IPS-NIHi11 (cell line): Measurements from ENCODE around the gene NCAM1.

ENCODE experiments used
- DNase-seq: peaks from one replicate; pipeline ENCODE4 v3.0.0; 2012; ENCODE audit warnings: mixed read lengths, low spot score

Gene NCAM1

GRCh38 chr11:113201054-113201818, 240.0 kb downstream of the NCAM1 start:
- peak; percentile 66 for DNase-seq

- no peak for DNase-seq
Measured at GRCh38 chr11:113202431-113202830, 241.2 kb downstream of the NCAM1 start.

DNA sequence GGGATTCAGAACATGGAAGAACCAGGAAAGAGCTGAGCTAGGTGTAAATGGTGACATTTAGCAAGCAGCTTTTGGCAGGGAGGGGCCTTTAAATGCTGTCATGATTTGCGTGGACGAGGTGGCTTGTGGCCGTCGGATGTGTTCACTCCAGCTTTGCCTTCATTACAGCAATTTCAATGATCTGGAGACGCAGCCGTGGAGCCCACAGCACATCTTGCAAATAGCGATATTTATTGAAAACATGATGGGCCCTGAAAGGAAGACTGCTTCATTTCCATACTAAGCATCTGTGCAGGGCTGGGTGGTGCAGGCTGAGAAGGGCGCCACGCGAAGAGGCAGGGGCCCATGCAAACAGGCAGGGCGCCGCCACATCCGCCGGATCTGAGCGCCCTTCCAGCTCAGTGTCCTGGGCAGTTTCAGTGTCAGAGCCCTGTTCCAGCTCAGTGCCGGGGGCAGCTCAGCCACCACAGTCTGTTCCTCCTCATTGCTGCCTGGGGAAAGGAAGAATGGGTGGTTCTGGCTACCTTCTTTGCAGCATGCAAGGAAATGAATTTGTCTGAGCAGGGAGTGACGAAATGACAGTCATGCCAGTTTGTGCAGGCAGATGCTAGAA, 242.0 kb downstream of the NCAM1 start:
- DNase-seq, result no peak

GRCh38 chr11:113204280-113204679, 243.1 kb downstream of the NCAM1 start:
- no peak for DNase-seq

GRCh38 chr11:113213549-113213948, 252.3 kb downstream of the NCAM1 start:
- DNase-seq, result no peak

- DNase-seq, result no peak
Measured at GRCh38 chr11:113222241-113222640, 261.0 kb downstream of the NCAM1 start.

DNA sequence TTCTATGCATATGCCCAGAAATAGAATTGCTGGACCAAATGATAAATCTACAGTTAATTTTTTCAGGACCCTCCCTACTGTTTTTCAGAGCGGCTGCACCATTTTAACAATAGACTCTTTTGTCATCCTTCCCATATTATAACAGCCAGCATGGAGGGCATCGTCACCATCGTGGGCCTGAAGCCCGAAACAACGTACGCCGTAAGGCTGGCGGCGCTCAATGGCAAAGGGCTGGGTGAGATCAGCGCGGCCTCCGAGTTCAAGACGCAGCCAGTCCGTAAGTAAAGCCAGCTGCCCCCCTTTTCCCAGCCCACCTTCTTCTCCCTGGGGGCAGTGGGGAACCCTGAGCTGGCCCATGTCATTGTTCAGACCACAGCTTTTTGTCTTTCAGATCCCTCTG, 273.7 kb downstream of the NCAM1 start:
- no peak for DNase-seq

DNA sequence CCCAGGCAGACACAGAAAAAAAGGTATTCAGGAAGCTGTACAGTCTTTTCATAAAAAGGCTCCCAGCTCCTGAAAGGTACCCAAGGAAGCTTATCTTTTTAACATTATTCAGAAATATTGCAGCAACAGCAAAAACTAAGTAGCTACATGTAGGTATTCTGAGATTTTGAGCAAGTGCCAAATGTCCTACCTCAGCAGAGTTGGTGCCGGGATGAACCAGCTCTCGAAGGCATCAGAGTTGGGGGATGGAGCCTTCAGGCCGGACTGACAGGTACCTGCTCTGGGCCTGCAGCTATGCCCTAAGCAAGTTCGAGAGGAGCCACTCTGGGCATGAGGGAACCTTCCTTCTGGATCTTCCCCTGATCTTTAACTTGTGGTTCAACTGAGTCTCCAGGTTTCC, 276.0 kb downstream of the NCAM1 start:
- DNase-seq, result no peak

DNA sequence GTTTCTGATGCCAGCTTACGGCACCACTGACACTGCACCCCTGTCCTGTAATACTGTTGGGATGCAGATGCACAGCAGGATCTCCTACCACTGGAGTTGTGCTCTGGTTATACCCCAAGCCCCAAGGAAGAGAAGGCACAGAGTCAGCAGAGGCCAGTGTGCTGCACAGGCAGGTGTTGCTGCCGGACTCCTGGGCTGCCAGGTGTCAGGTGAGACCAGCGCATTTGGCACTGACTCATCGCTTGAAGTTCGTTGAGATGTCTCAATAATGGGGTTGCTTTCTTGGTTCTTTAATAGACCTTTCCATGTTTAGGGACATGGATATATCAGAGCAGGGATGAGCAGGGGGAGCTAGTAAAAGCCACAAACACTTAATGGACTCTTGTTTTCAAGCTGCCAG, 277.5 kb downstream of the NCAM1 start:
- DNase-seq, result no peak

GRCh38 chr11:113240389-113240788, 279.2 kb downstream of the NCAM1 start:
- no peak for DNase-seq

DNA sequence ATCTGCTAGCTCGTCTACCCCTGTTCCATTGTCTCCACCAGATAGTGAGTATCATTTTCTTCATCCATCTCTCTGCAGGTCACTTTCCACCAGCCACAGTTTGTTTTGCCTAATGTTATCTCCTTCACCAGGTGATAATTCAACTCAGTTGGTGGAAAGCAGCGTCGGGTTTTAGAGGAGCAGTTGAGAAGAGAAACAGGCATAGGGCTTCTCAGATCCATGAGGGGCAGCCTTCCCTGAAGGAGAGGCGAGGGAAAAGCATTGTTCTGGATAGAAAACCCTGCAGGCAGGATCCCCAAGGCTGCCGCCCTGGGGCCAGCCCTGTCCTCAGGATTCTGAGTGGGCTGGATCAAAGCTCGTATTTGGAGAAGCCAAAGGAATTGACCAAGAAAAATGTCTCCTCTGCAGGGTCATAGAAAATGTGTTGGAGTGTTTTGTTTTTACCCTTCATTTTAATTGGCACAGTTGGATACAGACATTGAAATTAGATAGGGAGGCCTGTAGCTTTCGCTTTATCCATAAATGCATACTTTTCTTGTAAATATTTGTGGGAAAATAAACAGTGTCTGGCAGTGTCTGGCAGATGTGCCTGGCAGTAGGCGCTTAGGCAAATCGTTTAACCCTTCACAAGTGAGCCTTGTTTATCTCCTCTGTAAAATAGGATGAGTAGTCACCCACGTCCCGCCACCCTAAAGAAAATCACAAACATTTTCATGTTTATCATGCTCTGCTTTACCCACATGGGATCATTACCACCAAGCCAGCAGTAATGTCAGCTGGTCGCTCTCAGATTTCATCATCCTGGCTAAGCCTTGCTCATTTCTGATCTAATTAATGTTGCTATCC, 279.8 kb downstream of the NCAM1 start:
- DNase-seq, result no peak

DNA sequence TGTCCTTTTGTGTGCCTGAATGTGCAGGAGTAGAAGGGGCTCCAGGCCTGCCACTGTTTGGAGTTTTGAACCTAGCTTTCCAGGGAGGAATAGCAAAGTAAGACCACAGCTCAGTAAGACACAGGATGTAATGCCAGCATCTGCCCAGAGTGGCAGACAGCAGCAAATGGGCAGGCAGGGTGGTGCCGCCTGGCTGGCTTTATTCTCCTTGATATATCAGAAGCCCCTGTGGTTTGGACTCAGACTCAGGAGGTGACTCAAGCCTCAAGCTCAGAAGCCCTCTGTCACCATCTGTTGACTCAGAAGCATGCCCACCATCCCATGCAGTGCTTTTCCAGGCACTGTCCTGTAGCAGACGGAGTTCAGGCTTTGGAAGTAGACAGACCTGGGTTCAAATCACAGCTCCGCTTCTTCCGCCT, 280.4 kb downstream of the NCAM1 start:
- no peak for DNase-seq

DNA sequence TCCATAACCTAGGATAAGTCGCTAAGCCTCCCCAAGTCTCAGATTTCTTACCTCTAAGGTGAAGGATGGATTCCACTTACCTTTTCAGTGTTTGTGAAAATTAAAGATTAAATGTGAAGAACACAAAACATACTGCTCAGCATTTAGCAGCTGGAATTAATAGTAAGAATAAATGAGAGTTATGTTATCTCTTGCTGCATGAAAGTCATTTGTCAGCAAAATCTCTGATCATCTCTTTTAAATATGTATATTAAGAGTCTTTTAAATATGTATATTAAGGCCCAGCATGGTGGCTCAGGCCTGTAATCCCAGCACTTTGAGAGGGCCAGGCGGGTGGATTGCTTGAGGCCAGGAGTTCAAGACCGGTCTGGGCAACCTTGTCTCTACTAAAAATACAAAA, 280.8 kb downstream of the NCAM1 start:
- DNase-seq, result no peak

DNA sequence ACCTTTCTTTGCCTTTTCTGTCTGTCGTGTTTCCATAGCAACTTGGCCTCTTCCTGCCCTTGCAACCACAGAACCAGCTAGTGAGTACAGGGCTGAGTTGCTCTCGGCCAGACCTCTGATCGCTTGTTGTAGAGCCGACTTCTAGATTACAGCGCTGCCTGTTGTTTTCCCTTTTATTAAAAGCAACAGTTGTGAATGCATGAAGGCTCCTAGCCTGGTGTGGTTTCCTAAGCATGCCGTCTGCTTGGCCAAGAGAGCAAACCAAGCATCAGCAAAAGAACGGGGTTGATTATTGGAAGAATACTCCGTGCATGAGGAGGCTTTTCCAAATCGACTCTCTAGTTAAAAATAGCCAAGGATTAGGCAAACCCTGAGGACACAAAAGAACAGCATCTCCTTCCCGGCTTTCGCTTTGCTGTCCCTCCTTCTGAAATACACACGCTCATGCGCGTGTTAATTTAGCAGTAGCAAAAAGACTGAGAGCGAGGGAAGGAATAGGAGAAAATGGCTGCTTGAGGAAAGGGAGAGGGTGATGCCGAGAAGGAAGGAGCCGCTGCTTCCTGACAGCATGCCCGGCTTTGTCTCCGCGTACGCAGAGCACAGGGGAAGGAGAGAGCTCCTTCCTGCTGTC, 281.7 kb downstream of the NCAM1 start:
- peak; percentile 28 for DNase-seq

GRCh38 chr11:113243696-113244095, 282.5 kb downstream of the NCAM1 start:
- no peak for DNase-seq

- DNase-seq, result no peak
Measured at GRCh38 chr11:113245216-113245615, 284.0 kb downstream of the NCAM1 start.

DNA sequence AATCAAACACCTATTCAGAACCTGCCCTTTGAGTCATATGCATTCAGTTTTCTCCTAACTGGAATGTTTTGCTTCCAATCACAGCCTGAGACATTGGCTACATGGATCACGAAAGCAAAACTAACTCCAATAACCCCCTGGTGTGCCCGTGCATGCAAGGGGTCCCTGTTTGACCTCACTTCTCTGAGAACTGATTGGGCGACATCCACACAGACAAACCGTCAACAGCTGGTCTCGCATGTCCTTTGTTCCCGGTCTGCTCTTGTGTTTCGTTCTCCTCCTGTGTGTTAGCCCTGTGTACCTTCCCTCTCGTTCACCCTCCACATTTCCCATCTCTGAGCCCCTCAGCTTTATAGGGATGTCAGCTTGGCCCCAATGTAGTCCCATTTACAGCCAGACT, 286.0 kb downstream of the NCAM1 start:
- no peak for DNase-seq

GRCh38 chr11:113247966-113248365, 286.7 kb downstream of the NCAM1 start:
- DNase-seq, result no peak

- no peak for DNase-seq
Measured at GRCh38 chr11:113248702-113249490, 287.7 kb downstream of the NCAM1 start.

DNA sequence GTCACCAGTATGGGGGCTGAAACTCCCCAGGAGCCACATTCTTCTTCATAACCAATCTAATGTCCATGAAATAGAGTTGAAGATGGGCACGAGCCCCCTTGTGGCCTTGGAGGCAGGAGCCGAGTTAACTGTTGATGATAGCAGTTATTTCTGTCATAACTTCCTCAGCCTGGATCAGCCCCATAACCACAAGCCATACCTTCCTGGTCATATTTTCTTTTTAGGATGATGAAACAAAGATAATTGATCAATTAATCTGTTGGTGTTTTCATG, 288.2 kb downstream of the NCAM1 start:
- DNase-seq, result no peak

- DNase-seq, result no peak
Measured at GRCh38 chr11:113249786-113250185, 288.6 kb downstream of the NCAM1 start.

GRCh38 chr11:113251281-113251680, 290.1 kb downstream of the NCAM1 start:
- no peak for DNase-seq
